Endothelial cell (in vitro differentiated cells): ENCODE measurements around the gene AQP12A. TPM values are rescaled to one million over a fixed set of nuclear protein-coding genes. Genes with fewer than 3 reads are reported as not detected.

Experiments used
- DNase-seq: peaks from one replicate; pipeline ENCODE4 v3.0.0; 2021; ENCODE audit warnings: low spot score
- H3K27ac Mint-ChIP-seq: one replicate; pipeline ENCODE4 v1.8.0; 2021; ENCODE audit warnings: mixed read lengths, inconsistent platforms; ENCODE audit not compliant: unreplicated experiment
- H3K27me3 Mint-ChIP-seq: one replicate; pipeline ENCODE4 v1.8.0; 2021; ENCODE audit warnings: mild to moderate bottlenecking, moderate library complexity, mixed read lengths, inconsistent platforms; ENCODE audit not compliant: unreplicated experiment
- H3K36me3 Mint-ChIP-seq: one replicate; pipeline ENCODE4 v1.8.0; 2021; ENCODE audit warnings: mild to moderate bottlenecking, low read depth, mixed read lengths, inconsistent platforms; ENCODE audit not compliant: unreplicated experiment
- H3K4me1 Mint-ChIP-seq: one replicate; pipeline ENCODE4 v1.8.0; 2021; ENCODE audit warnings: mild to moderate bottlenecking, mixed read lengths, inconsistent platforms; ENCODE audit not compliant: unreplicated experiment
- H3K4me3 Mint-ChIP-seq: one replicate; pipeline ENCODE4 v1.8.0; 2021; ENCODE audit warnings: mild to moderate bottlenecking, mixed read lengths, inconsistent platforms; ENCODE audit not compliant: unreplicated experiment
- H3K9me3 Mint-ChIP-seq: one replicate; pipeline ENCODE4 v1.8.0; 2021; ENCODE audit warnings: mixed read lengths, inconsistent platforms; ENCODE audit not compliant: unreplicated experiment
- total RNA-seq: library from RNA; stranded (reverse); fragmentation: NEBNext Ultra II Directional; extraction: Animal tissue kit (Norgen Biotek cat#: 25700); gene quantifications from one replicate; pipeline ENCODE4 v1.2.1, GENCODE V29; 2021; ENCODE audit not compliant: unreplicated experiment
- TF ChIP-seq, protein P1 (sequence below): fragments of 200-600 bp; sonication (generic); IDR thresholded peaks from one replicate; pipeline ENCODE4 v1.5.0; 2021; ENCODE audit warnings: antibody characterized with exemption; ENCODE audit not compliant: unreplicated experiment

AQP12A gene
- total RNA-seq, 1 donor from 2014 or later, result not detected

DNA sequence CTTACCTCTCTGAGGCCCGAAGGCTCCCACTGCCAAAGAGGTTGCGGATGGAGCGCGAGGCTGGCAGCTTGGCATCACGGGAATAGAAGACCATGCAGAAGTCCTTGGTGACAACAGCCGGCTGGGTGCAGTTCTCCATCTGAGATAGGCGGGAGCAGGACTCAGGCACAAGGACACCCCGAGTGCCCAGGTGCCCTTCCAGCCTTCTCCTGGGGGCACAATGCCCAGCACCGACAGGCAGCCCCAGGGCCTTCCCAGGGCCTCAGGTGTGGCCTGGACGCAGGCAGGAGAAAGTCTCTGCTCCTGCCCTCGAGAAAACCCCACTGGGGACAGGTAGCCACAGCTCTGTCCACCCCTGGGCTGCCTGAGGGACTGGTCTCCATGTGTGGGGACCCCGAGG lies 33.6 kb downstream of the AQP12A start:
- TF ChIP-seq, protein P1, sequence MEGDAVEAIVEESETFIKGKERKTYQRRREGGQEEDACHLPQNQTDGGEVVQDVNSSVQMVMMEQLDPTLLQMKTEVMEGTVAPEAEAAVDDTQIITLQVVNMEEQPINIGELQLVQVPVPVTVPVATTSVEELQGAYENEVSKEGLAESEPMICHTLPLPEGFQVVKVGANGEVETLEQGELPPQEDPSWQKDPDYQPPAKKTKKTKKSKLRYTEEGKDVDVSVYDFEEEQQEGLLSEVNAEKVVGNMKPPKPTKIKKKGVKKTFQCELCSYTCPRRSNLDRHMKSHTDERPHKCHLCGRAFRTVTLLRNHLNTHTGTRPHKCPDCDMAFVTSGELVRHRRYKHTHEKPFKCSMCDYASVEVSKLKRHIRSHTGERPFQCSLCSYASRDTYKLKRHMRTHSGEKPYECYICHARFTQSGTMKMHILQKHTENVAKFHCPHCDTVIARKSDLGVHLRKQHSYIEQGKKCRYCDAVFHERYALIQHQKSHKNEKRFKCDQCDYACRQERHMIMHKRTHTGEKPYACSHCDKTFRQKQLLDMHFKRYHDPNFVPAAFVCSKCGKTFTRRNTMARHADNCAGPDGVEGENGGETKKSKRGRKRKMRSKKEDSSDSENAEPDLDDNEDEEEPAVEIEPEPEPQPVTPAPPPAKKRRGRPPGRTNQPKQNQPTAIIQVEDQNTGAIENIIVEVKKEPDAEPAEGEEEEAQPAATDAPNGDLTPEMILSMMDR, result no peak
- no peaks in the 10 kb centered on the region for H3K9me3 Mint-ChIP-seq
- no peak overlapping the region for H3K27ac Mint-ChIP-seq
- H3K27me3 Mint-ChIP-seq, result peaks cover 2% of the 10 kb centered on the region
- H3K4me3 Mint-ChIP-seq, result no peak overlapping the region
- H3K4me1 Mint-ChIP-seq, result no peaks in the 10 kb centered on the region
- DNase-seq, result no peak
- H3K36me3 Mint-ChIP-seq, result peaks cover 5% of the 10 kb centered on the region

DNA sequence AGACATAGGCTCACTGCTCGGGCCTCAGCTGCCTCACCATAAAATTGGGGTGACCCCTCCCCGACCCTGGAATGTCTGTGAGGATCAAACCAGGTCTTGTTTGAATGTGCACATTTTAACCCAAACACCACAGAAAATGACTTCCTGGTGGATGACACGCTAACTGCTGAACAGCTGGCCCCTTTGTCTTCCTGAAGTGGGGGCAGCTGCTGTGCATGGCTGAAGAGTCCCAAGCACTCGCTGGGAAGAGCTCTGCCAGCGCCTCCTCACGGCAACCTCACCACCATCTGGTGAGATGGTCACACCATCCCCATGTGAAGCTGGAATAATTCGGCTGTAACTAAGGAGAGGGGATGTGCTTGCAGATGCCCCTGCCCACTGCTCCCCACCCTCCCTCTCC lies 34.0 kb downstream of the AQP12A start:
- H3K4me1 Mint-ChIP-seq, result no peaks in the 10 kb centered on the region
- H3K27me3 Mint-ChIP-seq, result peaks cover 2% of the 10 kb centered on the region
- no peak for DNase-seq
- peaks cover 5% of the 10 kb centered on the region for H3K36me3 Mint-ChIP-seq
- H3K27ac Mint-ChIP-seq, result no peak overlapping the region
- TF ChIP-seq, protein P1, result no peak
- H3K4me3 Mint-ChIP-seq, result no peak overlapping the region
- no peaks in the 10 kb centered on the region for H3K9me3 Mint-ChIP-seq

DNA sequence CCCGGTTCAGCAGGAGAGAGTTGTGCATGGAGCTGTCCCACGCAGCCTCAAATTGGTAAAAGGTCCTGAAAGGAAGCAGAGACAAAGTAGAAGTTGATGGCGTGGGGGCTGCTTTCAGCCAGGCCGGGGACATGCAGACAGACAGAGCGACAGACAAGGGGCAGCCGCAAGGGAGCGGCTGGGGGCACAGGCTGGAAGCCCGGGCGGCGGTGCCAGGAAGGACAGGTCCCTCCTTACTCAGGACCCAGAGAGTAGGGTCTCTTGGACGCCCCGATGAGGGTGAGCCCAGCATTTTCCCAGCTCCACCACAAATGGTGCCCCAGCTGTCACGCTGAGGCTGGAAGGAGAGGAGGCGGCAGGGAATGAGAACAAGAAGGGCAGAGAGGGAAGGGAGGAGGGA lies 35.2 kb downstream of the AQP12A start:
- H3K4me1 Mint-ChIP-seq, result no peaks in the 10 kb centered on the region
- H3K27me3 Mint-ChIP-seq, result peaks cover 4% of the 10 kb centered on the region
- TF ChIP-seq, protein P1, result no peak
- H3K9me3 Mint-ChIP-seq, result no peaks in the 10 kb centered on the region
- no peak overlapping the region for H3K4me3 Mint-ChIP-seq
- H3K36me3 Mint-ChIP-seq, result peaks cover 5% of the 10 kb centered on the region
- no peak for DNase-seq
- no peak overlapping the region for H3K27ac Mint-ChIP-seq

DNA sequence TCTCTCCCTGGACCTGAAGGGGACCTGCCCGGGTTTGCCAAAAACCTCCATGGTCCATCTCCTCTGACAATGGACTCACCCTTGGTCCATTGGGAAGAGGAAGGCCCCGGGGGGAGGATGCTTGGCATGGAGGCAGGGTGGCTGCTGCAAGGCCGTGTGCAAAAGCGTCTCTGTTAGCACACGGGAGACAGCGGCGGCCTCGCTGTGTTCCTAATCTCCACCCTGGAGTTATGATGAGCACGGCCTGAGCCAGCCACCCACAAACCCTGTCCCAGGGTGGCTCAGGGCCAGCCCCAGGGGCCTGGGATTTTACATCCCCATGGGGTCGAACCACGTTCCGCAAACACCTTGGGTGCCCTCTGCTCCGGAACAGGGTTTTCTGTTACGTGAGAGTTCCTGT lies 35.8 kb downstream of the AQP12A start:
- Mint-ChIP-seq H3K27me3 (peaks cover 2% of the 10 kb centered on the region), H3K36me3 (peaks cover 5% of the 10 kb centered on the region), H3K9me3 (no peaks in the 10 kb centered on the region), H3K4me3 (no peak overlapping the region), H3K27ac (no peak overlapping the region), H3K4me1 (no peaks in the 10 kb centered on the region)
- TF ChIP-seq, protein P1, result no peak
- DNase-seq, result no peak

DNA sequence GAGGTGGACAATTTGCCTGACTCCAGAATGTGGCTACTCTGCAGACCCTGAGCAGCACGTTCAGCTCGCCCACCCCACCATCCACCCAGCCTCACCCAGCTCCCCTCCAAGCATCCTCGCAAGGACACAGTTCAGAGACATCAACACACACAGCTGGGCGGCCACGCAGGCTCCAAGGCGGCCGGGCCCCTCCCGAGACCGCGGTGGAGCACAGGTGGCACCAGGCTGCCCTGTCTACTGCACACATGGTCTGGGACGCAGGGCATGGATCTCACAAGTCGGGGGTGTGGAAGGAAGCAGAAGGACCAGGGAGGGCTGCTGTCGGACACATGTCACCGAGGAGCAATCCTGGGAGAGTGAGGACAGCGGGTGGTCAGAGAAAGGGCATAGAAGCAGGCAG lies 36.2 kb downstream of the AQP12A start:
- peaks cover 5% of the 10 kb centered on the region for H3K36me3 Mint-ChIP-seq
- no peaks in the 10 kb centered on the region for H3K9me3 Mint-ChIP-seq
- no peak for DNase-seq
- no peak overlapping the region for H3K27ac Mint-ChIP-seq
- H3K27me3 Mint-ChIP-seq, result peaks cover 2% of the 10 kb centered on the region
- H3K4me1 Mint-ChIP-seq, result no peaks in the 10 kb centered on the region
- TF ChIP-seq, protein P1, result no peak
- no peak overlapping the region for H3K4me3 Mint-ChIP-seq
